Upper lobe of left lung (tissue), 6 donors: ENCODE data around the gene ARHGAP24. TPM values are rescaled to one million over a fixed set of nuclear protein-coding genes. Genes with fewer than 3 reads are reported as not detected.

Experiments
- ATAC-seq, 2 donors: fragments of 200-7000 bp; cut with Tn5 transposase; one replicate each; pipeline ENCODE4 v1.9.1; 2022; ENCODE audit warnings: mild to moderate bottlenecking in 2 of 2, moderate library complexity in 2 of 2; ENCODE audit not compliant: low FRiP score in 2 of 2
- DNase-seq, 2 donors: peaks; one replicate each; pipeline ENCODE4 v3.0.0-alpha.2; 2019 to 2020
- H3K27ac ChIP-seq, 4 donors: fragments of 200-600 bp; sonication (generic); one replicate each; pipeline ENCODE4 v1.5.1; 2016 to 2019
- H3K27me3 ChIP-seq, 4 donors: fragments of 200-600 bp; sonication (generic); one replicate each; pipeline ENCODE4 v1.5.1; 2017 to 2019
- H3K36me3 ChIP-seq, 4 donors: fragments of 200-600 bp; sonication (generic); one replicate each; pipeline ENCODE4 v1.5.1; 2016 to 2019
- H3K4me1 ChIP-seq, 4 donors: fragments of 200-600 bp; sonication (generic); one replicate each; pipeline ENCODE4 v1.5.1; 2018 to 2019
- H3K4me3 ChIP-seq, 4 donors: fragments of 200-600 bp; sonication (generic); one replicate each; pipeline ENCODE4 v1.5.1; 2017 to 2019; ENCODE audit warnings: mild to moderate bottlenecking in 2 of 4, moderate library complexity in 1 of 4
- H3K9me3 ChIP-seq, 4 donors: fragments of 200-600 bp; sonication (generic); one replicate each; pipeline ENCODE4 v1.5.1; 2018 to 2019
- CTCF ChIP-seq, 6 experiments: fragments of 450-650 bp in 4 of 6; fragments of 200-600 bp in 2 of 6; sonication (generic) in 2 of 6; IDR thresholded peaks; one replicate each; pipeline ENCODE4 v1.5.1; 2016 to 2019; ENCODE audit warnings: antibody characterized with exemption in 6 of 6
- EP300 ChIP-seq, 4 donors: sonication (generic); formaldehyde crosslinking; IDR thresholded peaks; one replicate each; pipeline ENCODE4 v1.5.1; 2017; ENCODE audit warnings: antibody characterized with exemption in 4 of 4, control low read depth in 2 of 4
- POLR2A ChIP-seq, 4 donors: fragments of 450-650 bp; IDR thresholded peaks; one replicate each; pipeline ENCODE4 v1.5.1; 2016 to 2017; ENCODE audit warnings: antibody characterized with exemption in 4 of 4, mild to moderate bottlenecking in 2 of 4
- POLR2AphosphoS5 ChIP-seq, 2 donors: sonication (generic); formaldehyde crosslinking; IDR thresholded peaks; one replicate each; pipeline ENCODE4 v1.5.1; 2017; ENCODE audit warnings: antibody characterized with exemption in 2 of 2
- WGBS, 2 donors: methylation state at CpG; one replicate each; pipeline ENCODE4 v1.1.5; 2017 to 2018; 5-methylcytosine and 5-hydroxymethylcytosine counted together
- total RNA-seq, 6 donors: library from RNA; depleted of rRNA in 4 of 6; stranded (reverse); fragments of >200 nt in 4 of 6; gene quantifications; one replicate each; pipeline versions ENCODE4 v1.1.0 to v1.2.1, GENCODE V29; 2016 to 2021
- donor health status: DM: no; HTN: no; CAD: no; lungs with moderate emphysema.
- donor health status: DM: no; HTN: yes; CAD: no; lungs with severe emphysema.

The ARHGAP24 gene
- total RNA-seq, 6 donors from 2014 or later: 26.4 to 92.2 (median 52.4) TPM

DNA sequence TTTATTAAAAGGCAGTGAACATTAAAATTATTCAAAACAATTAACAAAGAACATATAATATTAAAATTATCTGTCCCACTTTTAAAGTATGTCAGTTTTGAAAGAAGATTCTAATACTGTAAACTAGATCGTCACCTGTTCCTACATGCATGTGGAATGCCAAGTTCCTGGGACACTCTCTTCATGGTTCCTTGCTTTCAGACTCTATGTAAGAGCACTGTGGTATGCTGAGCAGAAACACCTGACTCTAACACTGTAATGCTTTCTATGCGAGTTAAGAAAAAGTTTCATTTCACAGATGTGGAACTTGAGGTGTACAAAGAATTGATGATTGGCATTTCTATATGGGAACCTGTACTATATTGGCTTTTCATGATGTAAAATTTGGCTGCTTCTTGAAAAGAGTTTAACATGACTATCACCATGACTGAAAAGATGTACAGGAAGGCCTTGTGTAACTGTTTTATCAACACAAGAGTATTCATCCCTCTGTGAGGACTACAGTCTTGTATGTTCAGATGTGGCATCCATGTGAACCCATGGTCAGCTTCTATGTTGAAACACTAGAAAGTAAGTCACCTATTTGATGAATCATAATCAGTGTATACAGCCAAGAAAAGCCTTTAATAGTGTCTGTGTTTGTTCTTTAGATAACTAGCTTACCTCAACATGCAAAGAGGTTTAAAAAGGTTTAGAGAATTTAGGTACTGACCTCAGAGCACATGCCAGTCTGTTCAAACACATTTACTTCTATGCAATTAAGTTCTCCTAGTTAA, 354.5 kb downstream of the ARHGAP24 start:
- peaks cover 0 to 17% (median 0%) of the 10 kb centered on the region in 4 donors for H3K4me1 ChIP-seq
- no peak overlapping the region for H3K27ac ChIP-seq
- no peaks in the 10 kb centered on the region for H3K36me3 ChIP-seq
- WGBS, 2 donors: 50 to 75% methylated on average over 2 of the region's 2 CpGs
- DNase-seq (no peak), ATAC-seq (no peak)
- TF ChIP-seq POLR2A (IDR thresholded peaks at IDR 0.05) (no peak), EP300 (IDR thresholded peaks at IDR 0.05) (no peak), POLR2AphosphoS5 (IDR thresholded peaks at IDR 0.05) (no peak), CTCF (IDR thresholded peaks at IDR 0.05) (no peak)
- H3K4me3 ChIP-seq: no peak overlapping the region
- no peaks in the 10 kb centered on the region for H3K27me3 ChIP-seq
- no peaks in the 10 kb centered on the region for H3K9me3 ChIP-seq

DNA sequence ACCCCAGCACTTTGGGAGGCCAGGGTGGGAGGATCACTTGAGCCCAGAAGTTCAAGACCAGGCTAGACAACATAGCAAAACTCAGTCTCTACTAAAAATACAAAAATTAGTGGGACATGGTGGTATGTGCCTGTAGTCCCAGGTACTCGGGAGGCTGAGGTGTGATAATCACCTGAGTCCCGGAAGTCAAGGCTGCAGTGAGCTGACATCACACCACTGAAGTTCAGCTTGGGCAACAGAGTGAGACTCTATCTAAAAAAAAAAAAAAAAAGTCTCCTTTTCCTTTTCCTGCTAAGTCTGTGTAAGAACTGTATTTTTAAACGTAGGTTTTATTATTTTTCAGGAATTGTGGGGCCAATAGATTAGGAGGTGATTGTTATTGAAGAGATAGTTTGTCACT, 356.7 kb downstream of the ARHGAP24 start:
- H3K36me3 ChIP-seq: no peaks in the 10 kb centered on the region
- no peak for DNase-seq
- 79 to 87% methylated on average over 3 of the region's 3 CpGs for WGBS, 2 donors
- H3K4me1 ChIP-seq: peaks cover 0 to 6% (median 0%) of the 10 kb centered on the region in 4 donors
- no peaks in the 10 kb centered on the region for H3K9me3 ChIP-seq
- TF ChIP-seq EP300 (IDR thresholded peaks at IDR 0.05): no peak
- no peak for TF ChIP-seq POLR2AphosphoS5 (IDR thresholded peaks at IDR 0.05)
- TF ChIP-seq CTCF (IDR thresholded peaks at IDR 0.05): no peak
- H3K27me3 ChIP-seq: no peaks in the 10 kb centered on the region
- ATAC-seq: no peak
- no peak overlapping the region for H3K27ac ChIP-seq
- H3K4me3 ChIP-seq: no peak overlapping the region

DNA sequence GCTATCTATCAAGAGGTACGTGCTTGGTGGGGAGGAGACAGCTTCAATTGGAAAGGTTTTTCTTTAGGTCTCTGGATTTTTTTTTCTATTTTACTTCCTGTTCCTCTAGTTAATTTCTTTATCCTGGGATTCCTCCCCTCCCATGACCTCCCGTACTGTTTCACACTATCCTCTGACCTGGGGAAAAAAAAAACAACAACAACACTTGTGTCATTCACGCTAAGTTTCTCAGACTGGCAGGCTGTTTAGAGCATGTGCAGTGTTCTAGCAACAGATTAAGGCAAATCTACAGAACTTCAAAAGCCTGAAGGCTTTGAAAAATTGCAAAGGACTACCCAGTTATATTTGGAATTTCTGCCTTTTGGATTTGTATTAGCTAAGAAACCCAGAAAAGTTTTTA, 358.4 kb downstream of the ARHGAP24 start:
- H3K4me1 ChIP-seq: no peaks in the 10 kb centered on the region
- ATAC-seq (no peak), DNase-seq (no peak)
- no peaks in the 10 kb centered on the region for H3K9me3 ChIP-seq
- WGBS, 2 donors: 29 to 32% methylated on average over 3 of the region's 3 CpGs
- H3K4me3 ChIP-seq: no peak overlapping the region
- TF ChIP-seq EP300 (IDR thresholded peaks at IDR 0.05): no peak
- TF ChIP-seq POLR2A (IDR thresholded peaks at IDR 0.05): no peak
- no peak for TF ChIP-seq POLR2AphosphoS5 (IDR thresholded peaks at IDR 0.05)
- TF ChIP-seq CTCF (IDR thresholded peaks at IDR 0.05): no peak
- no peaks in the 10 kb centered on the region for H3K36me3 ChIP-seq
- H3K27ac ChIP-seq: no peak overlapping the region
- H3K27me3 ChIP-seq: no peaks in the 10 kb centered on the region

GRCh38 chr4:85834934-85835333, 360.0 kb downstream of the ARHGAP24 start:
- ATAC-seq (no peak), DNase-seq (no peak)
- H3K9me3 ChIP-seq: no peaks in the 10 kb centered on the region
- no peaks in the 10 kb centered on the region for H3K36me3 ChIP-seq
- H3K4me3 ChIP-seq: no peak overlapping the region
- H3K27me3 ChIP-seq: no peaks in the 10 kb centered on the region
- WGBS, 2 donors: 94 to 96% methylated on average over 6 of the region's 6 CpGs
- TF ChIP-seq CTCF (IDR thresholded peaks at IDR 0.05) (no peak), POLR2A (IDR thresholded peaks at IDR 0.05) (no peak)
- no peak overlapping the region for H3K27ac ChIP-seq
- no peaks in the 10 kb centered on the region for H3K4me1 ChIP-seq
